ENCODE measurements around the gene SRGN.
"Not testable (repeated sequence)": the region's sequence is repeated elsewhere in the genome, so short reads cannot be mapped to it uniquely, and the experiment has no call there.

SRGN gene

GRCh38 chr10:69087590-69088470 lies at the start of gene SRGN:
Gene SRGN, plus strand, starts transcription at chr10:69088103. Its CDS starts 55 bp downstream, at chr10:69088158.
- H3K9me3 ChIP-seq (ENCODE audit: control insufficient read depth in 1 of 2, low read length in 2 of 2): no peaks in the 10 kb centered on the region
- H3K4me3 ChIP-seq (ENCODE audit: low read depth in 1 of 2, low read length in 2 of 2): peak within 1 kb of the TSS; percentile 49 to 57
- no peaks in the 10 kb centered on the region for H3K4me1 ChIP-seq (ENCODE audit: control insufficient read depth in 1 of 2, insufficient read depth in 2 of 2, low read length in 2 of 2)
- peaks cover 0 to 8% of the 10 kb centered on the region in 2 donors for H3K36me3 ChIP-seq (ENCODE audit: control insufficient read depth in 1 of 2, insufficient read depth in 2 of 2, low read length in 2 of 2)
- no peaks in the 10 kb centered on the region for H3K27me3 ChIP-seq (ENCODE audit: low read depth, low read length)
- peak within 1 kb of the TSS; percentile 97 for H3K27ac ChIP-seq (ENCODE audit: low read length)

GRCh38 chr10:69040904-69041303 lies 47.0 kb upstream of the SRGN start:
- not testable (repeated sequence) for H3K9me3 ChIP-seq (ENCODE audit: control insufficient read depth in 1 of 2, low read length in 2 of 2); H3K36me3 ChIP-seq (ENCODE audit: control insufficient read depth in 1 of 2, insufficient read depth in 2 of 2, low read length in 2 of 2); H3K4me3 ChIP-seq (ENCODE audit: low read depth in 1 of 2, low read length in 2 of 2); H3K4me1 ChIP-seq (ENCODE audit: control insufficient read depth in 1 of 2, insufficient read depth in 2 of 2, low read length in 2 of 2); H3K27me3 ChIP-seq (ENCODE audit: low read depth, low read length); H3K27ac ChIP-seq (ENCODE audit: low read length)

- H3K27ac ChIP-seq (ENCODE audit: low read length): no peak overlapping the region
- no peaks in the 10 kb centered on the region for H3K27me3 ChIP-seq (ENCODE audit: low read depth, low read length)
- no peak overlapping the region for H3K4me3 ChIP-seq (ENCODE audit: low read depth in 1 of 2, low read length in 2 of 2)
- no peaks in the 10 kb centered on the region for H3K36me3 ChIP-seq (ENCODE audit: control insufficient read depth in 1 of 2, insufficient read depth in 2 of 2, low read length in 2 of 2)
- H3K9me3 ChIP-seq (ENCODE audit: control insufficient read depth in 1 of 2, low read length in 2 of 2): no peaks in the 10 kb centered on the region
- no peaks in the 10 kb centered on the region for H3K4me1 ChIP-seq (ENCODE audit: control insufficient read depth in 1 of 2, insufficient read depth in 2 of 2, low read length in 2 of 2)
These were observed 45.5 kb upstream of the SRGN start for GRCh38 chr10:69042417-69042816.

- Histone ChIP-seq H3K27me3 (ENCODE audit: low read depth, low read length) (no peaks in the 10 kb centered on the region), H3K27ac (ENCODE audit: low read length) (no peak overlapping the region), H3K4me1 (ENCODE audit: control insufficient read depth in 1 of 2, insufficient read depth in 2 of 2, low read length in 2 of 2) (no peaks in the 10 kb centered on the region), H3K36me3 (ENCODE audit: control insufficient read depth in 1 of 2, insufficient read depth in 2 of 2, low read length in 2 of 2) (no peaks in the 10 kb centered on the region), H3K9me3 (ENCODE audit: control insufficient read depth in 1 of 2, low read length in 2 of 2) (no peaks in the 10 kb centered on the region), H3K4me3 (ENCODE audit: low read depth in 1 of 2, low read length in 2 of 2) (no peak overlapping the region)
These were observed 45.1 kb upstream of the SRGN start for GRCh38 chr10:69042838-69043237.

GRCh38 chr10:69043931-69044531 lies 43.9 kb upstream of the SRGN start:
- Histone ChIP-seq H3K4me1 (ENCODE audit: control insufficient read depth in 1 of 2, insufficient read depth in 2 of 2, low read length in 2 of 2) (no peaks in the 10 kb centered on the region), H3K36me3 (ENCODE audit: control insufficient read depth in 1 of 2, insufficient read depth in 2 of 2, low read length in 2 of 2) (no peaks in the 10 kb centered on the region), H3K9me3 (ENCODE audit: control insufficient read depth in 1 of 2, low read length in 2 of 2) (no peaks in the 10 kb centered on the region), H3K27ac (ENCODE audit: low read length) (peak overlapping the region; percentile 58), H3K27me3 (ENCODE audit: low read depth, low read length) (no peaks in the 10 kb centered on the region), H3K4me3 (ENCODE audit: low read depth in 1 of 2, low read length in 2 of 2) (no peak overlapping the region)

GRCh38 chr10:69044546-69044945 lies 43.4 kb upstream of the SRGN start:
- H3K36me3 ChIP-seq (ENCODE audit: control insufficient read depth in 1 of 2, insufficient read depth in 2 of 2, low read length in 2 of 2): no peaks in the 10 kb centered on the region
- no peaks in the 10 kb centered on the region for H3K4me1 ChIP-seq (ENCODE audit: control insufficient read depth in 1 of 2, insufficient read depth in 2 of 2, low read length in 2 of 2)
- H3K27me3 ChIP-seq (ENCODE audit: low read depth, low read length): no peaks in the 10 kb centered on the region
- no peaks in the 10 kb centered on the region for H3K9me3 ChIP-seq (ENCODE audit: control insufficient read depth in 1 of 2, low read length in 2 of 2)
- no peak overlapping the region for H3K4me3 ChIP-seq (ENCODE audit: low read depth in 1 of 2, low read length in 2 of 2)
- peak overlapping the region; percentile 58 for H3K27ac ChIP-seq (ENCODE audit: low read length)

- Histone ChIP-seq H3K4me1 (ENCODE audit: control insufficient read depth in 1 of 2, insufficient read depth in 2 of 2, low read length in 2 of 2) (no peaks in the 10 kb centered on the region), H3K27me3 (ENCODE audit: low read depth, low read length) (no peaks in the 10 kb centered on the region), H3K9me3 (ENCODE audit: control insufficient read depth in 1 of 2, low read length in 2 of 2) (no peaks in the 10 kb centered on the region), H3K27ac (ENCODE audit: low read length) (peak overlapping the region; percentile 89), H3K4me3 (ENCODE audit: low read depth in 1 of 2, low read length in 2 of 2) (no peak overlapping the region), H3K36me3 (ENCODE audit: control insufficient read depth in 1 of 2, insufficient read depth in 2 of 2, low read length in 2 of 2) (no peaks in the 10 kb centered on the region)
These were observed 42.2 kb upstream of the SRGN start for GRCh38 chr10:69045441-69046300.

GRCh38 chr10:69047111-69047832 lies 40.6 kb upstream of the SRGN start:
- peak overlapping the region; percentile 37 for H3K27ac ChIP-seq (ENCODE audit: low read length)
- no peaks in the 10 kb centered on the region for H3K9me3 ChIP-seq (ENCODE audit: control insufficient read depth in 1 of 2, low read length in 2 of 2)
- no peak overlapping the region for H3K4me3 ChIP-seq (ENCODE audit: low read depth in 1 of 2, low read length in 2 of 2)
- H3K36me3 ChIP-seq (ENCODE audit: control insufficient read depth in 1 of 2, insufficient read depth in 2 of 2, low read length in 2 of 2): no peaks in the 10 kb centered on the region
- H3K4me1 ChIP-seq (ENCODE audit: control insufficient read depth in 1 of 2, insufficient read depth in 2 of 2, low read length in 2 of 2): no peaks in the 10 kb centered on the region
- no peaks in the 10 kb centered on the region for H3K27me3 ChIP-seq (ENCODE audit: low read depth, low read length)

- no peaks in the 10 kb centered on the region for H3K4me1 ChIP-seq (ENCODE audit: control insufficient read depth in 1 of 2, insufficient read depth in 2 of 2, low read length in 2 of 2)
- no peak overlapping the region for H3K27ac ChIP-seq (ENCODE audit: low read length)
- no peak overlapping the region for H3K4me3 ChIP-seq (ENCODE audit: low read depth in 1 of 2, low read length in 2 of 2)
- no peaks in the 10 kb centered on the region for H3K36me3 ChIP-seq (ENCODE audit: control insufficient read depth in 1 of 2, insufficient read depth in 2 of 2, low read length in 2 of 2)
- no peaks in the 10 kb centered on the region for H3K27me3 ChIP-seq (ENCODE audit: low read depth, low read length)
- H3K9me3 ChIP-seq (ENCODE audit: control insufficient read depth in 1 of 2, low read length in 2 of 2): no peaks in the 10 kb centered on the region
These were observed 39.8 kb upstream of the SRGN start for GRCh38 chr10:69048103-69048502.

GRCh38 chr10:69049566-69049961 lies 38.3 kb upstream of the SRGN start:
- Histone ChIP-seq H3K4me1 (ENCODE audit: control insufficient read depth in 1 of 2, insufficient read depth in 2 of 2, low read length in 2 of 2) (no peaks in the 10 kb centered on the region), H3K9me3 (ENCODE audit: control insufficient read depth in 1 of 2, low read length in 2 of 2) (no peaks in the 10 kb centered on the region), H3K27ac (ENCODE audit: low read length) (peak overlapping the region; percentile 14), H3K4me3 (ENCODE audit: low read depth in 1 of 2, low read length in 2 of 2) (no peak overlapping the region), H3K27me3 (ENCODE audit: low read depth, low read length) (no peaks in the 10 kb centered on the region), H3K36me3 (ENCODE audit: control insufficient read depth in 1 of 2, insufficient read depth in 2 of 2, low read length in 2 of 2) (no peaks in the 10 kb centered on the region)
